Uterus (tissue), 4 donors: ENCODE measurements around the gene KCNQ5. TPM values are rescaled to one million over a fixed set of nuclear protein-coding genes. Genes with fewer than 3 reads are reported as not detected.

Source experiments
- DNase-seq, 2 donors: peaks; one replicate each; pipeline ENCODE4 v3.0.0-alpha.2; 2019 to 2020
- H3K27ac ChIP-seq, 2 donors: fragments of 200-600 bp; sonication (generic); 1 replicate in 1 of 2; 2 replicates in 1 of 2; pipeline ENCODE4 v1.5.1; 2016 to 2018
- H3K27me3 ChIP-seq, 2 donors: fragments of 200-600 bp; sonication (generic); one replicate each; pipeline ENCODE4 v1.5.1; 2018 to 2019; ENCODE audit warnings: control low read depth in 1 of 2
- H3K36me3 ChIP-seq, 2 donors: fragments of 200-600 bp; sonication (generic); one replicate each; pipeline ENCODE4 v1.5.1; 2019; ENCODE audit warnings: control low read depth in 1 of 2
- H3K4me1 ChIP-seq, 2 donors: fragments of 200-600 bp; sonication (generic); one replicate each; pipeline ENCODE4 v1.5.1; 2018 to 2019; ENCODE audit warnings: control low read depth in 1 of 2
- H3K4me3 ChIP-seq, 2 donors: fragments of 200-600 bp; sonication (generic); 1 replicate in 1 of 2; 2 replicates in 1 of 2; pipeline ENCODE4 v1.5.1; 2018 to 2019; ENCODE audit warnings: mild to moderate bottlenecking in 1 of 2
- H3K9me3 ChIP-seq, 2 donors: fragments of 200-600 bp; sonication (generic); one replicate each; pipeline ENCODE4 v1.5.1; 2019; ENCODE audit warnings: control low read depth in 1 of 2
- CTCF ChIP-seq, 4 experiments: fragments of 200-600 bp in 2 of 4; fragments of 450-650 bp in 2 of 4; sonication (generic) in 2 of 4; IDR thresholded peaks; one replicate each; pipeline ENCODE4 v1.5.1; 2016 to 2019; ENCODE audit warnings: antibody characterized with exemption in 4 of 4, mild to moderate bottlenecking in 2 of 4, moderate library complexity in 1 of 4
- POLR2A ChIP-seq, 2 donors: fragments of 450-650 bp; IDR thresholded peaks; one replicate each; pipeline ENCODE4 v1.6.1; 2016; ENCODE audit warnings: antibody characterized with exemption in 2 of 2, mild to moderate bottlenecking in 1 of 2, moderate library complexity in 1 of 2
- intact Hi-C: fragments of 100-400 bp; cut with DNase I; formaldehyde crosslinking; loops from one replicate; pipeline ENCODE4 v1.15.1; 2023; ENCODE audit warnings: low total_unique reads
- total RNA-seq, 4 donors: library from RNA; depleted of rRNA in 3 of 4; stranded (reverse); fragments of >200 nt in 3 of 4; gene quantifications; one replicate each; pipeline versions ENCODE4 v1.1.0 to v1.2.4, GENCODE V29; 2014 to 2023
- donor health status: DM: yes; HTN: yes; CAD: no.

The KCNQ5 gene
- total RNA-seq, 4 donors from 2014 or later, result 0.34 to 2.4 TPM; not detected in 2

- no peaks in the 10 kb centered on the region for H3K27me3 ChIP-seq
- H3K36me3 ChIP-seq, result no peaks in the 10 kb centered on the region
- no peak for DNase-seq
- H3K4me1 ChIP-seq, result no peaks in the 10 kb centered on the region
- no peaks in the 10 kb centered on the region for H3K9me3 ChIP-seq
- intact Hi-C loops, result no loop called here
- no peak overlapping the region for H3K4me3 ChIP-seq
- H3K27ac ChIP-seq, result no peak overlapping the region
- TF ChIP-seq POLR2A (IDR thresholded peaks at IDR 0.05) (no peak), CTCF (IDR thresholded peaks at IDR 0.05) (no peak)
Observed at GRCh38 chr6:72639920-72640614, 18.2 kb downstream of the KCNQ5 start.

GRCh38 chr6:72640615-72640930 is 18.7 kb downstream of the KCNQ5 start:
- no peak for DNase-seq
- H3K27me3 ChIP-seq, result no peaks in the 10 kb centered on the region
- no peaks in the 10 kb centered on the region for H3K9me3 ChIP-seq
- no peak overlapping the region for H3K4me3 ChIP-seq
- H3K4me1 ChIP-seq, result no peaks in the 10 kb centered on the region
- TF ChIP-seq POLR2A (IDR thresholded peaks at IDR 0.05) (no peak), CTCF (IDR thresholded peaks at IDR 0.05) (no peak)
- no peaks in the 10 kb centered on the region for H3K36me3 ChIP-seq
- intact Hi-C loops, result no loop called here
- H3K27ac ChIP-seq, result no peak overlapping the region

GRCh38 chr6:72642435-72642834 is 20.6 kb downstream of the KCNQ5 start:
- Histone ChIP-seq H3K4me1 (no peaks in the 10 kb centered on the region), H3K36me3 (no peaks in the 10 kb centered on the region), H3K9me3 (no peaks in the 10 kb centered on the region), H3K27ac (no peak overlapping the region), H3K4me3 (no peak overlapping the region), H3K27me3 (no peaks in the 10 kb centered on the region)
- TF ChIP-seq POLR2A (IDR thresholded peaks at IDR 0.05) (no peak), CTCF (IDR thresholded peaks at IDR 0.05) (no peak)
- DNase-seq, result no peak
- intact Hi-C loops, result no loop called here

- no peak for TF ChIP-seq CTCF (IDR thresholded peaks at IDR 0.05)
- TF ChIP-seq POLR2A (IDR thresholded peaks at IDR 0.05), result no peak
- intact Hi-C loops, result no loop called here
- H3K36me3 ChIP-seq, result no peaks in the 10 kb centered on the region
- DNase-seq, result no peak
- H3K27me3 ChIP-seq, result no peaks in the 10 kb centered on the region
- H3K4me3 ChIP-seq, result no peak overlapping the region
- H3K4me1 ChIP-seq, result no peaks in the 10 kb centered on the region
- H3K9me3 ChIP-seq, result no peaks in the 10 kb centered on the region
- H3K27ac ChIP-seq, result no peak overlapping the region
Observed at GRCh38 chr6:72643214-72643613, 21.4 kb downstream of the KCNQ5 start.

- Histone ChIP-seq H3K27me3 (no peaks in the 10 kb centered on the region), H3K4me1 (no peaks in the 10 kb centered on the region), H3K27ac (no peak overlapping the region), H3K36me3 (no peaks in the 10 kb centered on the region), H3K4me3 (no peak overlapping the region), H3K9me3 (no peaks in the 10 kb centered on the region)
- intact Hi-C loops, result no loop called here
- TF ChIP-seq POLR2A (IDR thresholded peaks at IDR 0.05), result no peak
- TF ChIP-seq CTCF (IDR thresholded peaks at IDR 0.05), result no peak
- no peak for DNase-seq
Observed at GRCh38 chr6:72646604-72647485, 25.0 kb downstream of the KCNQ5 start.
